ENCODE data around the gene RPL37.

DNA sequence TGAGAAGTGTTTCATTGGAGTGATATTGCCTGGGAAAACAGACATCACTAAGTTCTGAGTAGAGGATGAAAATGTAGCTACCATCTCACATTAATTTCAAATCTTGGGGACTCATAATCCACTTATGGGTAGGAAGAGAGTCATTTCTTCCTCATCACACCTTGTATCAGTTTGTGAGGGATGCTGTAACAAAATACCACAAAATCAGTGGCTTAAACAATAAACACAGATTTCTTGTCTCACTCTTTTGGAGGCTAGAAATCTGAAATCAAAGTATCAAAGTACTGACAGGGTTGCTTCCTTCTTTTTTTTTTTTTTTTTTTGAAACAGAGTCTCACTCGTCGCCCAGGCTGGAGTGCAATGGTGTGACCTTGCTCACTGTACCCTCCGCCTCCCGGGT lies 9.5 kb upstream of the RPL37 start:
- TF ChIP-seq, protein P1, sequence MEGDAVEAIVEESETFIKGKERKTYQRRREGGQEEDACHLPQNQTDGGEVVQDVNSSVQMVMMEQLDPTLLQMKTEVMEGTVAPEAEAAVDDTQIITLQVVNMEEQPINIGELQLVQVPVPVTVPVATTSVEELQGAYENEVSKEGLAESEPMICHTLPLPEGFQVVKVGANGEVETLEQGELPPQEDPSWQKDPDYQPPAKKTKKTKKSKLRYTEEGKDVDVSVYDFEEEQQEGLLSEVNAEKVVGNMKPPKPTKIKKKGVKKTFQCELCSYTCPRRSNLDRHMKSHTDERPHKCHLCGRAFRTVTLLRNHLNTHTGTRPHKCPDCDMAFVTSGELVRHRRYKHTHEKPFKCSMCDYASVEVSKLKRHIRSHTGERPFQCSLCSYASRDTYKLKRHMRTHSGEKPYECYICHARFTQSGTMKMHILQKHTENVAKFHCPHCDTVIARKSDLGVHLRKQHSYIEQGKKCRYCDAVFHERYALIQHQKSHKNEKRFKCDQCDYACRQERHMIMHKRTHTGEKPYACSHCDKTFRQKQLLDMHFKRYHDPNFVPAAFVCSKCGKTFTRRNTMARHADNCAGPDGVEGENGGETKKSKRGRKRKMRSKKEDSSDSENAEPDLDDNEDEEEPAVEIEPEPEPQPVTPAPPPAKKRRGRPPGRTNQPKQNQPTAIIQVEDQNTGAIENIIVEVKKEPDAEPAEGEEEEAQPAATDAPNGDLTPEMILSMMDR (conservative IDR thresholded peaks at IDR 0.05): no peak
- no peak for TF ChIP-seq ZFX (IDR thresholded peaks at IDR 0.05)

Measured in C4-2B (cell line).